Stimulated activated CD8-positive, alpha-beta memory T cell treated with anti-CD3 and anti-CD28 coated beads, Interleukin-7, amount 100 ng/mL, for 4 hours (primary cell): ENCODE data around the gene KLHL13.
"Not testable (repeated sequence)": the region's sequence is repeated elsewhere in the genome, so short reads cannot be mapped to it uniquely, and the experiment has no call there.

Source experiments
- DNase-seq, 2 donors: peaks; one replicate each; pipeline ENCODE4 v3.0.0-alpha.2; 2020; ENCODE audit warnings: low read depth in 2 of 2

KLHL13 gene

GRCh38 chrX:118074196-118074595 is 42.4 kb downstream of the KLHL13 start:
- no peak for DNase-seq

- no peak for DNase-seq
These were observed 49.6 kb downstream of the KLHL13 start for GRCh38 chrX:118066867-118067515.

GRCh38 chrX:118062817-118063615 is 53.6 kb downstream of the KLHL13 start:
- DNase-seq = no peak

GRCh38 chrX:118062048-118062789 is 54.4 kb downstream of the KLHL13 start:
- DNase-seq = no peak

GRCh38 chrX:118058924-118059323 is 57.7 kb downstream of the KLHL13 start:
- no peak for DNase-seq

- DNase-seq = no peak
These were observed 59.7 kb downstream of the KLHL13 start for GRCh38 chrX:118056870-118057269.

GRCh38 chrX:118049713-118050112 is 66.9 kb downstream of the KLHL13 start:
- no peak for DNase-seq

- no peak for DNase-seq
These were observed 69.0 kb downstream of the KLHL13 start for GRCh38 chrX:118047446-118048186.

GRCh38 chrX:118039591-118039990 is 77.0 kb downstream of the KLHL13 start:
- DNase-seq = no peak

GRCh38 chrX:118038614-118039365 is 77.8 kb downstream of the KLHL13 start:
- DNase-seq = no peak

- no peak for DNase-seq
These were observed 90.0 kb downstream of the KLHL13 start for GRCh38 chrX:118026631-118027030.

GRCh38 chrX:118025226-118025625 is 91.4 kb downstream of the KLHL13 start:
- no peak for DNase-seq

- DNase-seq = no peak
These were observed 92.1 kb downstream of the KLHL13 start for GRCh38 chrX:118024482-118024881.

- no peak for DNase-seq
These were observed 93.9 kb downstream of the KLHL13 start for GRCh38 chrX:118022753-118023152.

- DNase-seq = no peak
These were observed 100.2 kb downstream of the KLHL13 start for GRCh38 chrX:118016422-118016821.

- DNase-seq = not testable (repeated sequence)
These were observed 114.2 kb downstream of the KLHL13 start for GRCh38 chrX:118002417-118002816.

- DNase-seq = no peak
These were observed 116.1 kb downstream of the KLHL13 start for GRCh38 chrX:118000518-118000917.

- no peak for DNase-seq
These were observed 118.4 kb downstream of the KLHL13 start for GRCh38 chrX:117998171-117998570.

- DNase-seq = no peak
These were observed 119.6 kb downstream of the KLHL13 start for GRCh38 chrX:117996918-117997480.

GRCh38 chrX:117996408-117996807 is 120.2 kb downstream of the KLHL13 start:
- no peak for DNase-seq

GRCh38 chrX:117995378-117995777 is 121.2 kb downstream of the KLHL13 start:
- DNase-seq = no peak
